Esophagus muscularis mucosa (tissue), 3 donors: Measurements from ENCODE around the gene PLN.

Experiments
- POLR2AphosphoS5 ChIP-seq, 2 donors: sonication (generic); formaldehyde crosslinking; IDR thresholded peaks; one replicate each; pipeline ENCODE4 v1.6.1; 2017; ENCODE audit warnings: antibody characterized with exemption in 2 of 2
- TF ChIP-seq, protein P1 (sequence below), 3 experiments: fragments of 200-600 bp in 2 of 3; fragments of 450-650 bp in 1 of 3; sonication (generic) in 2 of 3; IDR thresholded peaks; one replicate each; pipeline ENCODE4 v1.5.1; 2017 to 2019; ENCODE audit warnings: antibody characterized with exemption in 3 of 3, mild to moderate bottlenecking in 2 of 3, moderate library complexity in 1 of 3

DNA sequence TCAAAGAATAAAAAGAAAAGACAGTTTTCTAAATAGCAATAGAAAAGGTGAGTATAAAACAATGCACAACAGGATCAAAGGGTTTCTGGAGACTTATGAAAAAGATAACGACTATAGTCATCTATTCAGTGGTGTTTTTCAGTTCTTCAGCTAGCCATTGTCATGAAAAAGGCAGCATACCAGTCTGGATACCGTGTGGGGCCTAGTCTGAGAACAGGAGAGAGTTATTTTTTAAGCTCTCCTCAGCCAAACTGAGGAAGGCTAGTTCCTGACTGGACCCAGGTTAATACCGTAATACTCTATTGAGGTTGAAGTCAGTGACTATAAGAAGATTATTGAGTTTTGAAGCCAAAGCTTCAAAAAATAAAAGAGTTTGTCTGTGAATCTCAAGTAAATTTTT lies 49.5 kb downstream of the PLN start:
- TF ChIP-seq, protein P1, sequence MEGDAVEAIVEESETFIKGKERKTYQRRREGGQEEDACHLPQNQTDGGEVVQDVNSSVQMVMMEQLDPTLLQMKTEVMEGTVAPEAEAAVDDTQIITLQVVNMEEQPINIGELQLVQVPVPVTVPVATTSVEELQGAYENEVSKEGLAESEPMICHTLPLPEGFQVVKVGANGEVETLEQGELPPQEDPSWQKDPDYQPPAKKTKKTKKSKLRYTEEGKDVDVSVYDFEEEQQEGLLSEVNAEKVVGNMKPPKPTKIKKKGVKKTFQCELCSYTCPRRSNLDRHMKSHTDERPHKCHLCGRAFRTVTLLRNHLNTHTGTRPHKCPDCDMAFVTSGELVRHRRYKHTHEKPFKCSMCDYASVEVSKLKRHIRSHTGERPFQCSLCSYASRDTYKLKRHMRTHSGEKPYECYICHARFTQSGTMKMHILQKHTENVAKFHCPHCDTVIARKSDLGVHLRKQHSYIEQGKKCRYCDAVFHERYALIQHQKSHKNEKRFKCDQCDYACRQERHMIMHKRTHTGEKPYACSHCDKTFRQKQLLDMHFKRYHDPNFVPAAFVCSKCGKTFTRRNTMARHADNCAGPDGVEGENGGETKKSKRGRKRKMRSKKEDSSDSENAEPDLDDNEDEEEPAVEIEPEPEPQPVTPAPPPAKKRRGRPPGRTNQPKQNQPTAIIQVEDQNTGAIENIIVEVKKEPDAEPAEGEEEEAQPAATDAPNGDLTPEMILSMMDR (IDR thresholded peaks at IDR 0.05), result no peak
- TF ChIP-seq POLR2AphosphoS5 (IDR thresholded peaks at IDR 0.05), result no peak
